Activated CD8-positive, alpha-beta memory T cell treated with anti-CD3 and anti-CD28 coated beads, Interleukin-2, amount 50 U/mL, for 1 hour (primary cell): ENCODE measurements around the gene IGF1R.

Experiments used
- DNase-seq: peaks from one replicate; pipeline ENCODE4 v3.0.0-alpha.2; 2020; ENCODE audit errors: extremely low read depth

The IGF1R gene

DNA sequence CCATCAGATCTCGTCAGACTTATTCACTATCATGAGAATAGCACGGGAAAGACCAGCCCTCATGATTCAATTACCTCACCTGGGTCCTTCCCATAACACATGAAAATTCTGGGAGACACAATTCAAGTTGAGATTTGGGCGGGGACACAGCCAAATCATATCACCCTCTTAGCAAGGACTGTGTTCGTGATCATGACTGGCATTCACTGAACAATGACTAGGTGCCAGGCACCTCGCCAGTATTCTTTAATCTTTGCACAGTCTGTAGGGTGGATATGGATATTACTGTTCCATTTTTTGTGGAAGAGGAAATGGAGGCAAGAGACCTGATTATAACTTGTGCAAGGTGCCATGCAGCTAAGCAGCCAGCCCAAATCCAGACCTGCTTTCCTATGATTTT is 77.5 kb downstream of the IGF1R start:
- no peak for DNase-seq

DNA sequence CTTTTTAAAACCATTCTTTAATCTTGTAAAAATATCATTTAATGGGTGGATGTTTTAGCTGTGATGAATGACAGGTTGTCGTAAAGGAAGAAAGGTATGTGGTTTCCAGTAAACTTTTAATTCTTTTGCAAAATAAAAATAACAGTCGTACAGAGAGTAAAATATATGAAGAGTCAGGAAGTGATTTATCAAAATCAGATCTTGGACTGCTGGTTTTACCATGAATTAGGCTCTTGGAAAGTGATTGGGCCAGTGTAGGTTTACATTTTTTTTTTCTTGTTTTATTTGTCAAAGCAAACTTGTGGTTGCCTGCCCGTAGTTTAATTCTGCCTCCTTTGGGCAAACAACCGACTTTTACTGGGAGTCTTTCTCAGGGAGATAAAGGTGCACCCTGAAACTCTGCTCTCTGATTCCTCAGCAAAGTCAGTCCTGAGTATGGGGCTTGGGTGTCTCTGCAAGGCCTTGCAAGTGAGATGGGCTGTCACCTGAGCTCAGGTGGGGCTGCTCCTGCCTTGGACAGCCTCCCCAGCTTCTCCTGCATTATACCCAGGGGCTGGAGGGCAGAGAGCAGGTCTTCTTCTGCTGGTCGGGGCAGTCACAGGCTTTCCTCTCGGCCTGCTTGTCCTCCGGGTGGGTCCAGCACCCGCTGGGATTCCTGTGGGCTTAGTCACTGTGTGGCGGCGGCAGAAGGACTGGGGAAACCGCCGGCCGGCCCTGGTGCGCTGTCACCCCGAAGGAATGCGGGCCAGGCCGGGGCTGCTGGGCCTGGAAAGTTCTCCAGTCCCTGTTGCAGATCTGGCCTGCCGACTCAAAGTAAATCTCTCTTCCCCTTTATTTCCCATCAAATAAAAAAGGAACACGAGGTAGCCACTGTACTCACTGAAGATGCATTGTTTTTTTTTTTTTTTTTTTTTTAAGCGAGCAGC is 79.0 kb downstream of the IGF1R start:
- no peak for DNase-seq

DNA sequence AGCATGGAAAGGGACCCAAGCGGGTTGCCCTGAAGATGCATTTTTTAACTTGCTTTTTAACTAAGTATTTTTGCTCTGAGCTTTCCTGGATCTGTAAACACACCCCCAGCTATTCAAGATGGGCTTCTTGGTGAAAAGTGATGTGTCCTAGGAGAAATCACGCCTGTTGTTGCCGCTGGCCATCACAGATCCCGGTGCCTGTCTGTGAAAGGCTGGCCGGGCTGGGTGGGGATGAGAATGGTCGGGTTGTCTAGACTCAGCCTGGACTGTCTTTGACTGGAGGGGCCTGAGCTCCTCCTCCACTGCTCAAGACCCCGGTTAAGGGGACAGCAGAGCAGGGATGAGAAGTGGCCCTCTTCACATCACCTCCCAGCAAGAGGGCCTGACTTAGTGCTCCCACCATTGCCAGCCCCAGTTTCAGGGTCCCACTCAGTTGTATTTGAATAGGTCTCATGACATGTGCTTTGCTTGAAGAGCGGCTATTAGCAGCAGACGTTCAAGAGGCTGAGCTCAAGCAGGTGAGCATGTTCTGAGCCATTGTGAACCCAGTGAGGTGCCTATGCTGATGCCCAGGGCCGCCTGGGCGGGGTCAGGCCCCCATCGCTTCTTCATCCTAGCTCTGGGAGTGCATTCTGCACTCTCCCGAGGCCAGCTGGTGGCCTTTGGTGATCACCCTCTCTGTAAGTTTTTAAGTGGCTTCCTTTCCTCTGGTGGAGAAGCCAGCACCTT is 79.9 kb downstream of the IGF1R start:
- DNase-seq, result no peak

DNA sequence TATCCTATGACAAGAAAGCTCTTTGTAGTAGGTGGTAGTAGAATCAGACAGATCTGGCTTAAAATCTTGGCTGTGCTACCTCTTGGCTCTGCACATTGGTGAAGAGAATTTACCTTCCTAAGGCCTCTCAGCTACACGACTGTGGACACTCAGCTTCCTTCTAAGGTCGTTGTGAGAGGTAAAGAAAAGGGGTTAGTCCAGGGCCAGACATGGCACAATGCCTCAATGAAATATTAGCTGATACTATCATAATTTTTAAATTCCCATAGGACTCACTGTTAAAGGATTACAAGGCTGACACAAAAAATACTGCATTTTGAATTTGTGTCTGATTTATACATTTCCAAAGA is 80.4 kb downstream of the IGF1R start:
- DNase-seq, result no peak

DNA sequence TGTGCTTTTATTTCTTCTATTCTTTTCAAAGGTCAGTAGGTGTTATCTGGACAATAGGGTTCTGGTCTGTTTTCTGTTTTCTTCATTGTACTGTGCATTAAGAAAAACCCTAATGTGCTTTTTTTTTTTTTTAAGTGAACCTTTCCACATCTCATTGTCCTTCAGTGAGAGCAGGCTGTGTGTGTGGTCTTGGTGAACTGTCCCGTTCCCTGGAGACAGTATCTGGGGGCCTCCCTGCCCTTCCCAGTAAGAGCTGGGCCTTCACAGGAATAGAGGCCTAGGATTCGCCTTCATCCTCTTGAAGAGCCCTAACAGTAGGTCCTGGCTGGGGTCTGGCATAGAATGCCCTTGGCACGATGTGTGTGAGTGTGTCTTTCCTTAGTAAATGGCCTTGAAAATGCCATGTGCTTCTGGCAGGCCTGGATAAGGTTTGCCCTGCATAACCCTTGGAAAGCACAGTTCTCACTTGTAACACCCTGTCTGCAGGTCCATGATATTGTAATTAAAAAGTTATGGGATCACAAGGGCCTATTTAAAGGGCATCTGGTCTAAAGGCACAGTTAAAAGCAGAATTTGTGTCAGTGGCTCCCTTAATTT is 81.2 kb downstream of the IGF1R start:
- DNase-seq, result no peak

DNA sequence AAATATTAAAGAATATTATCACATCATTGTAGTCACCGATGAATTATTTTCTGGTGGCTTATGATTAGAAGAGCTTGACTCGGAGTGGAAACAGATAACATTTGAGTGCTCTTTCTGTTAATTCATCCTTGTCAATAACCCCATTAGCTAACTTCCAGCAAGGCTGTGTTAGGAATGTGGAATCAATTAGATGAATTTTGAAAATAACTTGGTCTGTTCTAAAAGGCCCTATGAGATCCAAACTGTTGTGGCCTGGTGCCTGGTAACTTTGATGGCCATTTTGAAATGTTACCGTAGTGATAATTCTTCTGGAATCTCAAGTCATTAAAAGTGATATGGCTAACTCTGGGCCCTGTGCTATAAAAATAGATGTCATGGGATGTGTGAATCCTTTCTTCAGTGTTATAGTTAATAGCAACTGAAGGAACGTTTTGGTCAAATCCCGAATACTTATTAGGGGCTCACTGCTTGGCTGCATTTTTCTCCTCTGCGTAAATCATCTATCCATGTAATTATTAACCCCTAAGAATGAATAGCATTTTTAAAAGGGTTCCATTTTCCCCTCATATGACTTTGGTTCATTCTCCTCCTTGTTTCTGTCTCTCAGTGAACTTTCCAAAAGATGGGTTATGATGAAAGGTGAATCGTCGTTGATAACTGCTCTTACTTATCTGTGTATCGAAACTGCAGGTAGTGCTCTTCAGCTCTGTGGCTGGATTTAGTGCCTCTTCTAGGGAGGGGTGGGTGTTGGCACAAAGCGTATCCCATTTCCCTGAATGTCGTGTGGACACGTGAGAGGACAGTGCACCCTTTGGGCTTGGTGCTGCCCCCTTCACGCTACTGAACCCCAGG is 82.7 kb downstream of the IGF1R start:
- no peak for DNase-seq

DNA sequence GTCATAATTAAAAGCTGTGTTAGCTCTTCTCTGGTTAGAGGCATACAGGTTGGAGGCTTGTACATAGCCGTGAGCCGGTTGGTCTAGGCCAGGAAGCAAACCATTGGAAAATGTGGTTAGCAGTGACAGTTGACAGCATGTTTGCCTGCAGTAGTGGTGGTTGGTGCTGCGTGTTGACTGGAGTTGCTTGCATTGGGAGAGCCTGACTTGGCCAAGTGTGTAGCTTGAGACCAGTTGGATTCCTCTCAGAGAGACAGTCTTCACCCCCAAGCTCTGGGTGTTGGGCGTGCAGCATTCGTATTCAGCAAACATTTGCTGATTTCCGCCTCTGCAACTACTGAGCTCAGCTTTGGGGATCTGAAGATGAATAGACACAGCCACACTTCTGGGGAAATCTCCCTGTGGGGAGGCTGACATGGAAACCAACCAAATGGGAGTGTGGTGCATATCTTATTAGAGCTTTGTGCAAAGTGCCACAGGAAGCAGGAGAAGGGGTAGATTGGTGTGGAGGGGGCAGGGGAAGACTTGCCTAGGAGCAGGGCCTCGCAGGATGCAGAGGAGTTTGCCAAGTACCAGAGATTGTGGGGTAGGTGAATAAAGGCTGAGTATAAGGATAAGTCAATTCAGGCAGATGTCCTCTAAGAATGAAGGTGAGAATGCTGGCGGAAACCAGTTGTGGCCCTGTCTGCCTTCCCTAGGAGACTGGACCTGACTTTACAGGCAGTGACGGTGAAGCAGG is 83.5 kb downstream of the IGF1R start:
- no peak for DNase-seq

DNA sequence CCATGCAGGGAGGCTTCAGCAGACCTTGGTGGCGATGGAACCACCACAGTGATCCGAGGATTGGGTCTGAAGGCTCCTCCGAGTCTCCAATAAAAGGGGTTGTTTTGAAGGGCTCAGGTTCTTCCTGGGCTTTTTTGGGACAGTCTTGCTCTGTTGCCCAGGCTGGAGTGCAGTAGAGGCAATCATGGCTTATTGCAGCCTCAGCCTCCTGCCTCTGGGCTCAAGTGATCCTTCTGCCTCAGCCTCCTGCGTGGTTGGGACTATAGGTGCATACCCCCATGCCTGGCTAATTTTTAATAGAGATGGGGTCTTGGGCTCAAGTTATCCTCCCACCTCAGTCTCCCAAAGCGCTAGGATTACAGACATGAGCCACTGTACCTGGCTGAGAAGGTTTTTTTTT is 84.8 kb downstream of the IGF1R start:
- DNase-seq, result no peak

DNA sequence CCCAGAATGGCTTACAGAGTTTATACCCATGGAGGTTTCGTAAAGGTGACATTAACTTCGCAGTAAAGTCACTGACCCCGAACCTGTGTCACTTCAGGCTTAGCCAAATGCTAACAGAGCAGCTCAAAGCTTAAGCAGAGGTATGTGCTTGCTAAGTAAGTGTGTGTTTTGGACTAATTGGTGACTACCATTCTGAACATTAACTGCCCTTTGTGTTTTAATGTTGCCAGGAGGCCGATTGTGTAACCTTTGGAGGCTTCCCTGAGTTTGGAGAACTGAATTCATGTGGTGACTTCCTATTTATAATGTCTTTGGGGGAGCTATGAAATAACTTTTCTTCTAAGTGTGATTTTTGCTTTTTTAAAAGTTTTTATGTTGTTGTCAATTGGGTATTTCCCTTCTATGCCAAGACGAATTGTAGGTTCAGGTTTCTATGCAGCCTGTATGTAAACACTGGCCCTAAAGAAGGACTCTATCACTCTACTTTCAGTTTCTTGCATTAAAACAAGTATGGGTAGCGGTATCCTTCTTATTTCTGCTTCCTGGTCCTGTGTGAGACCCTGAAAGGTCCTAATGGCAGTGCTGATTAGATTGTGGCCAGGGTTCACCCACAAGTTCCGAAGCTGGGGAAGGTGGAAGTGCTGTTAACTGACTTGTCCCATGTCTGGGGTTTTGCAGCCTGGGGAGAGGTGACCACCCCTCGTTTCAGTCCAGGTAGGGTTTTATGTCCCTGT is 86.3 kb downstream of the IGF1R start:
- no peak for DNase-seq

DNA sequence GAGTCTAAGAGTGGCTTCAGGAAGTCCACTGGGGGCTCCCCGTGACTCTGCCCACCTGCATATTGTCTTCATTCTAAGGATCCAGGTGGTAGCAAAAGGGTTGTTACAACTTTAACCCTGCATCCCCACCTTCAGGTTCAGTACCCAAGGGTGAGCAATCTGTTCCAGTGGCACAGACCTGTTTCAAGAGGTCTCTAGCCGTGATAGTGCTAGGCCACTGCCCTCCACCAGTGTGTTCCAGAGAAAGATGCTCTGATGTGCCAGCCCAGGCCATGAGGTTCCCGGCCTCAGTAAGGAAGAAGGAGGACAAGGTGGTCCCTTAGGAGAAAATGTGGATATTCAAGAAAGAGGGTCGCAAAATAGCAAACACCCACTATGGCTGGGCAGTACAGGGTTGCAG is 87.0 kb downstream of the IGF1R start:
- no peak for DNase-seq

DNA sequence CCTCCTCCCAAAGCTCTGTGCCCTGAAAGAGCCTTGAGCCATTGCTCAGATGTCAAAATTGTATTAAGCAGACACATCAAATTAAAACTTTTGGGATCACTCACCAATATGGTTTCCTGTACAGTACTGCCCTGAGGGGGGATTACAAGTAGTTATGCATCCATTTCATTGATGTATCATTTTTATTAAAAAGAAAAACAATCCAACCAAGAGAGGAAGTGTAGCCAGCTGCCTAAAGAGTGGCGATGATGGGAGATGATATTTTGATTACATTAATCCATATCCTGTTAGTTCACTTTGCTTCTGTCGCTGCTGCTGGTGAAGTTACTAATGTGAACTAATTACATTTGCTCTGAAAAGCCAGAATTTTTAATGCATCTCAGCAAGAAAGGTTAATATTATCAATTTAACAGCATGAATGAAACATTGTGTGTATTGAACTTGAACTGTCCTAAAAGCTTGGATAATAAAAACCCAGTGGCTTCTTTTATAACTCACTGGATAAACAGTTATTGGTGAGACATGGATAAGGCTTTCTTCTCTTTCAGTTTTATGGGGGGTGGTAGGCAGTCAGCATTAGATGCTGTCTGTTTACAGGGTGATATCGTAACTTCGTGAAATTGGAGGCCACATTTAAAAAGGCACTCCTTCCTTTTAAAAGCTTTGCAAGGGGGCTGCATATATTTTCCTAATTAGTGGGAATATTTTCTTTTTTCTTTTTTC is 87.7 kb downstream of the IGF1R start:
- no peak for DNase-seq

DNA sequence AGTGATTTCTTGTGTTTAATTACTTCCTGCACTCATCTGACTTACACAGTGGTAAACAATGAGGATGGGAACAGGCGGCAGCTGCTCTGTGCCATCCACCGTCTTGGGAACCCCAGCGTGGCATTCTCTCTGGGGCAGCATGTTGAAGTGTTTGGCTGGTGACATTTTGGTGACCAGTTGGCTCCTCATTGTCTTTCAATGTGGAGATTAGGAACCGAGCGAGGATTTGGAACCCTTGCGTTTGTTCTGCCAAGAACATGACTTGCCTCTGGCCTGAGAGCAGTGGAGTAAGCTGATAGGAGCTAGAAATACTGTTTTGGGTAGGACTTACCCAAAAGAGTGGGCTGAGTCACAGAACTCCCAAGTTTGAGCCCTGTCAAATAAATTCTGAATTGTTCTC is 88.8 kb downstream of the IGF1R start:
- no peak for DNase-seq

DNA sequence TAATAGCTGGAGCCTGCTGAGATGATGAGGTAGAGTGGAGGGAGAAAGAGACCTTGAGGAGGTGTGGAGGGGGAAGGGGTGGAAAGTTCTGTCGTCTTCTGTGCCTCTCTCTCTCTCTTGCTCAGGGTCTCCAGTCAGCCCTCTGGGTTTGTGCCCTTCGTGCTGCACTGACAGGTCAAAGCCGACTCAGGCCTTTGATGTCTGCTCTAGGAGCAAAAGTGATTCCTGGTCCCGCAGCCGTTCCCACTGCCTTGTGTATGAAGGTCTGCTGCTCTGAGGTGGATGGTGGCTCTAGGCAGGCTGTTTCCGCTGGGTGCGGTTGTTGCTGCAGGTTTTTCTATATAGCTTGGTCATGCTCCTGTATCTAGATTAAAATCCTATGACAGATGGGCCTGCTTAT is 89.4 kb downstream of the IGF1R start:
- DNase-seq, result no peak

DNA sequence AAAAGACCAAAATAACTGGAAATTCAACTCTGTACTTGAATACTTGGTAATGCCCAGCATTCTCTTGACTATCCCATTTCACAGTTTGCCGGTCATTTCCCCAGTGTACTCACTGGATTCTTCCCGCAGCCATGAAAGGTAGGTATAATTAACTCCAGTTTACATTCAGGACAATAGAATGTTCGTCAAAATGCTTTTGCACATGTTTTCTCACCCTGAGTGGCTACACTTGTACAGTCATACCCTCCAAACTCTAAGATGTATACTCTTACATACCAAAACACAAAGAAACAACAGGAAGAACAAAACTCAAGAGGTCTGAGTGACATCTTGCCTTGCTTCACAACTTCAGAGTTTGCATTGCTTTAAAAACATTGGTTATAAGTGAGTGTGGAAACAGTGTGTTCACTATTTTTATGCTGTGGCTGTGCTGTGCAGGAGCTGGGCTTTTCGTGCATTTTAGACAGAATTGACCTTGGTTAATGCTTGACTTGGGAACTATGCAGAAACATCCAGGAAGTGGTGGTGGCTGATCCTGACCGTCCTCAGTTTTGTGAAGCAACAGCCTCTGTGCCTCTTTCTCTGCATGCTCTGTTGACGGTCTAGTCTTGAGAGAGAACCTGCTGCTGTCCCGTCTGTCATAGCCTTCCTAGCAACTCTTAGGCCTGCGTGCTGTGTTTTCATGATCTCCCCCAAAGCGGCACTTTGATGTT is 90.5 kb downstream of the IGF1R start:
- no peak for DNase-seq

DNA sequence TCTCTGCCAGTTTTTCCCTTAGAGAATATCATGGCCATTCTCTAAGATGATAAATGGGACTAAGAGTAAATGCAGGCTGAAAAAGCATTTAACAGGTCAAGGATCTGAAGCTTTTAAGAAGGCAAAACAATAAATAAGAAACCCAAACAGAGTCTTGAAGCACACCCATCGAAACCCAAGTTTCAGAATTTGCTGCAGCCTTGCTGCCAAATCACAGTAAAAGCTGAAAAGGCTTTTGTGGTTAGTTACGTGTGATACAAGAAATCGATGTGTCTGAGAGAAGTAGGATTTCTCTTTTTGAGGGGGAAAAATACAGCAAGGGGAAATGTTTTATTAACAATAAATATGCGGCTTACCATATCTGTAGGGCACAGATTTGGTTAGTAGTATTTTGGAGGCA is 92.0 kb downstream of the IGF1R start:
- DNase-seq, result no peak

DNA sequence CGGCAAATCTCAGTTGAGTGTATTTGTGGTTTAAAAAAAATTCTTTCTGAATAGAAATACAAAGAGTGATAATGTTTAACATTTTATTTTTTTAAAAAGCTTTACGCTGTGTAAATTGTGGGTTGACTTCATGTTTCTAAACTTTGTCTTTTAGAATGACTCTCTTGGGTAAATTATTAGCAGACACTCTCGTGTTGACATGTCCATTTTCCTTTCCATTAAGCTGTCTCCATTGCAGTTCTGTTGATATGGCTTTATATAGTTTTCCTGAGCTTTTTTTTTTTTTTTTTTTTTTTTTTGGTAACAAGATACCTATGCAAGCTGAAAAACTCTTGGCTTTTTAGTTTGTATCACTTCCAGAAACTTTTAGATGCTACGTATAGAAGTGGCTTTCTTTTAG is 92.6 kb downstream of the IGF1R start:
- no peak for DNase-seq

DNA sequence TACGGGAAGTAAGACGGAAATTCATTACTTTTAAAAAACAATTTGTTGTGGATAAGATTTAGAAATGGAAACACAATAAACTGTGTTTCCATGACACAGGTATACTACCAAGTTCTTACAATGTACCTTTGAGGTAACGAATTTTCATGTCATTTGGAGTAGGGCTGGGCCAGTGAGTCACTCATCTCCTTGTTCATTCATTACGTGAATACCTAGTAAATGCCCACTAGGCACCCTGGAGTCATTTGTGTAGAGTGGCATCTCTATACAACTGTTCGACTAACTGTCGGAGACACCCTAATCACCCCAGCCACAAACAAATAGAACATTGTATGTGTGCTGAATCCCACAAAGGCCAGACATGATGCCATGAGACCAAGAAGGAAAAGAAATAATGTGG is 94.8 kb downstream of the IGF1R start:
- DNase-seq, result no peak

DNA sequence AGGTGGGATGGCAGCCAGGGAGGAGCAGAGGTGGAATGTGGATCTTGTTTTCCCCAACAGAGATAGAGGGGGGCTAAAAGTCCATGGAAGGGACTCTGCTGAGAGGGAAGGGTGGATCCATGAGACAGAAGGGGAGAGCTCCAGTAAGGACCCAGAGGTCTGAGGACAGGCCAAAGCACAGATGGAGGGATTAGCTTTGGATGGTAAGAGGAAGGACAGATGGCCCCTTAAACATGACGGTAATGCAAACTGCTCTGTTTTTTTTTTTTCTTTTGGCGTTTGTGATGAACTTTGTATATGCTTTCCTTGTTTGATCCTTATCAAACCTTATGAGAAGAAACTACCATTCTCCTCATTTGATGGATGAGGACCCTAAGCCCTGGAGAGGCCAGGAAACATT is 96.2 kb downstream of the IGF1R start:
- no peak for DNase-seq

DNA sequence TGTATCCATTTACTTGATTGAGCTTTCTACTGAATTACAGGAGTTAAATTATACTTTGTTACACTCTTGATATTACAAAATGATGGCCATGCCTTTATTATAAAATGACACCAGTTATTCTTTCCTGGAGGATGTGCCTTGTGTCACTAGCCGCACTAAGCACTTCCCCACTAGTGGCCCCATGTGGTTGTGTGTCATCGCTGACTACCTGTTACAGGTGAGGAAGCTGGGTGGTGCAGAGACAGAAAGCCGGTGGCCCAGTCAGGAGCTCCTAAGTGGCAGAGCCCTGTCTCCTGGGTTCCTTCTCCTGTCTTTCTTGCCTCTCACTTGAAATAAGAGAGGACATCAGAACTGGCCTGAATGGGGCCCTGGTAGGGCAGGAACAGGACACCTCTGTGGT is 96.8 kb downstream of the IGF1R start:
- DNase-seq, result no peak
